CD14-positive monocyte (primary cell): ENCODE measurements around the gene GBGT1. TPM values are rescaled to one million over a fixed set of nuclear protein-coding genes. Genes with fewer than 3 reads are reported as not detected.
A peak's percentile ranks its signal among the peaks of the same experiment; 100 is the strongest.

Experiments used
- DNase-seq, 3 donors: peaks; one replicate each; pipeline ENCODE4 v3.0.0-alpha.2; 2011 to 2022
- H2AFZ ChIP-seq: 2 replicates; pipeline ENCODE4 v1.6.0; 2012; ENCODE audit warnings: mild to moderate bottlenecking, low read depth, low read length, inconsistent platforms; ENCODE audit not compliant: insufficient read depth, poor library complexity, severe bottlenecking
- H3K27ac ChIP-seq, 2 donors: 1 replicate in 1 of 2; 2 replicates in 1 of 2; pipeline ENCODE4 v1.5.1; 2012 to 2013; ENCODE audit warnings: low read length in 2 of 2, control low read depth in 1 of 2, inconsistent platforms in 1 of 2, low read depth in 1 of 2, mild to moderate bottlenecking in 1 of 2
- H3K27me3 ChIP-seq, 2 donors: one replicate each; pipeline versions ENCODE4 v1.6.0 to v1.6.1; 2011 to 2013; ENCODE audit warnings: low read length in 2 of 2; ENCODE audit not compliant: control insufficient read depth in 2 of 2, insufficient read depth in 2 of 2
- H3K36me3 ChIP-seq, 2 donors: replicated peaks in 1 of 2; 1 replicate in 1 of 2; 2 replicates in 1 of 2; pipeline versions ENCODE4 v1.5.1 to v1.6.1; 2012 to 2013; ENCODE audit warnings: low read length in 2 of 2, control low read depth in 1 of 2, inconsistent platforms in 1 of 2, mild to moderate bottlenecking in 1 of 2; ENCODE audit not compliant: insufficient read depth in 2 of 2, control insufficient read depth in 1 of 2
- H3K4me1 ChIP-seq, 2 donors: 1 replicate in 1 of 2; 2 replicates in 1 of 2; pipeline versions ENCODE4 v1.5.1 to v1.6.1; 2012 to 2013; ENCODE audit warnings: low read length in 2 of 2, control low read depth in 1 of 2, inconsistent platforms in 1 of 2, mild to moderate bottlenecking in 1 of 2, moderate library complexity in 1 of 2; ENCODE audit not compliant: insufficient read depth in 2 of 2, control insufficient read depth in 1 of 2
- H3K4me2 ChIP-seq: replicated peaks from 2 replicates; pipeline ENCODE3; 2012; ENCODE audit warnings: low read length, moderate library complexity, mild to moderate bottlenecking; ENCODE audit not compliant: poor library complexity, severe bottlenecking; ENCODE audit errors: extremely low read depth
- H3K4me3 ChIP-seq, 3 experiments: fragments of 200-600 bp in 1 of 3; sonication (generic) in 1 of 3; replicated peaks in 1 of 3; 1 replicate in 2 of 3; 2 replicates in 1 of 3; pipeline ENCODE4 v1.5.1; 2011 to 2013; ENCODE audit warnings: low read length in 3 of 3, mild to moderate bottlenecking in 3 of 3, control low read depth in 2 of 3, low read depth in 2 of 3, inconsistent platforms in 1 of 3, moderate library complexity in 1 of 3
- H3K79me2 ChIP-seq: 2 replicates; pipeline ENCODE4 v1.6.0; 2012; ENCODE audit warnings: mild to moderate bottlenecking, control low read depth, inconsistent platforms, low read length, moderate library complexity; ENCODE audit not compliant: insufficient read depth
- H3K9ac ChIP-seq: 2 replicates; pipeline ENCODE4 v1.6.0; 2017; ENCODE audit warnings: low read length, mild to moderate bottlenecking; ENCODE audit not compliant: insufficient read depth, poor library complexity, severe bottlenecking
- H3K9me3 ChIP-seq, 2 donors: replicated peaks in 1 of 2; 1 replicate in 1 of 2; 2 replicates in 1 of 2; pipeline versions ENCODE4 v1.5.1 to v1.6.1; 2012 to 2013; ENCODE audit warnings: low read length in 2 of 2, control low read depth in 1 of 2; ENCODE audit not compliant: control insufficient read depth in 1 of 2, insufficient read depth in 1 of 2
- H4K20me1 ChIP-seq: 2 replicates; pipeline ENCODE4 v1.6.0; 2012; ENCODE audit warnings: mild to moderate bottlenecking, low read length, control low read depth, moderate library complexity; ENCODE audit not compliant: insufficient read depth
- H3K27ac Mint-ChIP-seq, 7 donors: one replicate each; pipeline ENCODE4 v1.8.0; 2020; ENCODE audit warnings: mild to moderate bottlenecking in 7 of 7, mixed read lengths in 7 of 7, moderate library complexity in 6 of 7, inconsistent platforms in 2 of 7
- H3K27me3 Mint-ChIP-seq, 3 donors: one replicate each; pipeline ENCODE4 v1.8.0; 2021 to 2022; ENCODE audit warnings: low read depth in 3 of 3, mild to moderate bottlenecking in 3 of 3, mixed read lengths in 3 of 3, moderate library complexity in 3 of 3, inconsistent platforms in 1 of 3
- H3K36me3 Mint-ChIP-seq, 2 donors: one replicate each; pipeline ENCODE4 v1.8.0; 2020; ENCODE audit warnings: mixed read lengths in 2 of 2, inconsistent platforms in 1 of 2, mild to moderate bottlenecking in 1 of 2
- H3K4me1 Mint-ChIP-seq: one replicate; pipeline ENCODE4 v1.8.0; 2020; ENCODE audit warnings: mild to moderate bottlenecking, mixed read lengths
- H3K4me3 Mint-ChIP-seq, 2 donors: one replicate each; pipeline ENCODE4 v1.8.0; 2020; ENCODE audit warnings: mild to moderate bottlenecking in 2 of 2, mixed read lengths in 2 of 2, moderate library complexity in 1 of 2
- H3K9me3 Mint-ChIP-seq, 7 donors: one replicate each; pipeline ENCODE4 v1.8.0; 2020 to 2022; ENCODE audit warnings: mixed read lengths in 7 of 7, mild to moderate bottlenecking in 6 of 7, moderate library complexity in 6 of 7, inconsistent platforms in 2 of 7
- CTCF ChIP-seq: fragments of 200-600 bp; IDR thresholded peaks from one replicate; pipeline ENCODE4 v1.8.0; 2022; ENCODE audit warnings: antibody characterized with exemption, mild to moderate bottlenecking
- WGBS: methylation state at CpG from one replicate; pipeline ENCODE4 v1.1.5; 2013; ENCODE audit warnings: missing lambda C conversion rate; ENCODE audit not compliant: insufficient coverage; 5-methylcytosine and 5-hydroxymethylcytosine counted together
- intact Hi-C, 2 donors: fragments of 100-400 bp; cut with micrococcal nuclease; formaldehyde crosslinking; loops; one replicate each; pipeline versions ENCODE4 v1.15.0 to v1.15.1; 2023
- polyA plus RNA-seq, 3 donors: library from polyadenylated mRNA; depleted of rRNA in 1 of 3; unstranded in 2 of 3; stranded (reverse) in 1 of 3; fragments of 300-500 nt in 2 of 3; fragments of >200 nt in 1 of 3; fragmentation: Illumina TruSeq in 2 of 3; gene quantifications; 1 replicate in 2 of 3; 2 replicates in 1 of 3; pipeline ENCODE4 v1.2.3, GENCODE V29; 2012 to 2021

Gene GBGT1
- polyA plus RNA-seq, 3 donors: 7.1 to 40.1 (median 8.0) TPM

- Histone ChIP-seq H3K4me1 (peaks cover 16 to 23% of the 10 kb centered on the region in 2 donors), H3K79me2 (peaks cover 8% of the 10 kb centered on the region), H3K27me3 (no peaks in the 10 kb centered on the region), H2AFZ (no peak overlapping the region), H3K27ac (no peak overlapping the region), H3K9ac (no peak overlapping the region), H3K4me2 (no peak overlapping the region), H3K36me3 (no peaks in the 10 kb centered on the region), H3K9me3 (no peaks in the 10 kb centered on the region), H4K20me1 (peaks cover 63% of the 10 kb centered on the region), H3K4me3 (no peak overlapping the region)
- TF ChIP-seq CTCF: no peak
- H3K27ac Mint-ChIP-seq: peak overlapping the region in 5 of 7 donors; percentile 19 to 88 (median 61)
- H3K4me3 Mint-ChIP-seq: no peak overlapping the region
- H3K4me1 Mint-ChIP-seq: peaks cover 26% of the 10 kb centered on the region
- H3K9me3 Mint-ChIP-seq: no peaks in the 10 kb centered on the region
- H3K27me3 Mint-ChIP-seq: peaks cover 0 to 9% (median 6%) of the 10 kb centered on the region in 3 donors
- WGBS: 32% methylated on average over 13 of the region's 16 CpGs
- no peaks in the 10 kb centered on the region for H3K36me3 Mint-ChIP-seq
- peak in 1 of 3 donors; percentile 85 for DNase-seq
- intact Hi-C loops: no loop called here
Measured at GRCh38 chr9:133141833-133142595, 21.7 kb downstream of the GBGT1 start.

DNA sequence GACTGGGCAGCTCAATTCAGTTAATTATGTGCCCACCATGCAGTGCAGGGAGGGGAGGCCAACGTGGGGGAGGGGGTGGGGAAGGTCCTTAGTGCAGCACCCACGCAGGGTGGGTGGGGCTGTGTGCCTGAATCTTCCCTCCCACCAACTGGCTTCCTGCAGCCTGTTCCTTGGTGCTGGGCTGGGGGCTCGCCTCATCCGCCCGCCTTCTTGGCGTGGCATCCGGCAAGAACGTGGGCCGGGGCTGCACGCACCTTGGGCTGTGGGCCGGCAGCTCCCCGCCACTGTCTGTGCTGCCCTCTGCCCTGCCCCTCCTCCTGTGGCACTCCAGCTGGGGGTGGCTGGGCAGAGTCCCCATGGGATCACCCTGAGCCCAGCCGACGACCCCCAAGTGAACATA is 23.1 kb downstream of the GBGT1 start:
- no peaks in the 10 kb centered on the region for H3K27me3 ChIP-seq
- no peaks in the 10 kb centered on the region for H3K36me3 ChIP-seq
- 100% methylated on average over 10 of the region's 14 CpGs for WGBS
- intact Hi-C loops: no loop called here
- peaks cover 56% of the 10 kb centered on the region for H4K20me1 ChIP-seq
- H3K9ac ChIP-seq: no peak overlapping the region
- no peak overlapping the region for H2AFZ ChIP-seq
- Mint-ChIP-seq H3K27ac (no peak overlapping the region), H3K27me3 (peaks cover 2 to 8% (median 3%) of the 10 kb centered on the region in 3 donors), H3K4me1 (peaks cover 30% of the 10 kb centered on the region), H3K4me3 (no peak overlapping the region), H3K9me3 (no peaks in the 10 kb centered on the region), H3K36me3 (no peaks in the 10 kb centered on the region)
- H3K4me1 ChIP-seq: peaks cover 16 to 24% of the 10 kb centered on the region in 2 donors
- TF ChIP-seq CTCF: no peak
- H3K4me2 ChIP-seq: no peak overlapping the region
- no peak overlapping the region for H3K4me3 ChIP-seq
- peaks cover 8% of the 10 kb centered on the region for H3K79me2 ChIP-seq
- DNase-seq: no peak
- H3K9me3 ChIP-seq: no peaks in the 10 kb centered on the region
- H3K27ac ChIP-seq: no peak overlapping the region
